ENCODE data around the gene EYS.

The EYS gene

DNA sequence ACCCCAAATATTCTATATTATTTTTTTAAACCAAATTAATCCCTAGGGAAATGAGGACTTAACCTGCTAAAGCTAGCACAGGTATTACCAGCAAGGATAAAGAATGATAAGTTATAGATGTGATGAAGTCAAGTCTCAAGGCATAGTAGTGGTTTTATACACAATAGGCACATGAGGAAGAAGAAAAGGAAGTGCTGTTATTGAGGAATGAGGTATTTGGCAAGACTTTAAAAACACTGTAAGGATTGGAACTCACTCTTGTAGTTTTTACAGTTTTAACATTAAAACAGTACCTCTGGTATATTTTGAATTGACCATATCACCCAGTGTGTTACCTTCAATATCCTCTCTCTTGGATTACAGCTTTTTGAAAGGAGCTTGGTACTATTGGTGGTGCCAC lies 2016.8 kb downstream of the EYS start:
- 0 out of 2 replicates have a peak, but pooled peaks cover 10% of the 10 kb centered on the region for H3F3A ChIP-seq (ENCODE audit: control insufficient read depth, insufficient read depth)
- H3K27me3 ChIP-seq (ENCODE audit: control insufficient read depth, low read length), result no peaks in the 10 kb centered on the region
- H3K9me3 ChIP-seq (ENCODE audit: control insufficient read depth, insufficient read depth, low read length), result no peaks in the 10 kb centered on the region
- H3K4me1 ChIP-seq (ENCODE audit: control insufficient read depth, low read length), result peaks cover 40% of the 10 kb centered on the region
- peaks cover 78% of the 10 kb centered on the region for H3K36me3 ChIP-seq (ENCODE audit: control insufficient read depth, low read length)
- TF ChIP-seq CTCF (IDR thresholded peaks at IDR 0.05; ENCODE audit: low read depth, low read length, poor library complexity, severe bottlenecking) (no peak), EZH2phosphoT487 (IDR thresholded peaks at IDR 0.05; ENCODE audit: borderline replicate concordance, low read length) (no peak)
- no peak overlapping the region for H3K4me3 ChIP-seq (ENCODE audit: low read length)
- no peaks in the 10 kb centered on the region for H4K20me1 ChIP-seq (ENCODE audit: control insufficient read depth, insufficient read depth, low read depth, low read length)
- peaks cover 73% of the 10 kb centered on the region for H3K79me2 ChIP-seq (ENCODE audit: control insufficient read depth, low read length)
- H3K4me2 ChIP-seq (ENCODE audit: low read length), result no peak overlapping the region
- no peak overlapping the region for H3K27ac ChIP-seq (ENCODE audit: low read depth, low read length)
- H3K9me2 ChIP-seq (replicated peaks; ENCODE audit: control insufficient read depth, low read length), result no peaks in the 10 kb centered on the region

DNA sequence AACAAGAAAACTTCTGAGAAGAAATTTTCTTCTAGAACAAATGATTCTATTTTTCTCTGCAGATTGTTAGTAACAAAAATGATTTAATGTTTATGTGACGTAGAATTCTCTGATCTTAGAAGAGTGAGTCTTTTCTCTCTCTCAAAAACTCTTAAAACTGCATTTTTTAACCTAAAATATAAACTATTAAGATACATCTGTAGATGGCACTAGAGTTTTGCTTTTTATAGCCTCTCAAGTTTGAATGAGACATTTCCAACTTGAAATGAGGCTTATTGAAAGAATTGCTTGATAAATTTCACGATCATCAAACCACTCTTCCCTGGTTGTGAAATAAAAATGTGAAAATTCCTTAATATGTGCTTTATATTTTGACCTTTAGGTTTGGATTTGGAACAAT lies 2017.6 kb downstream of the EYS start:
- Histone ChIP-seq H3F3A (ENCODE audit: control insufficient read depth, insufficient read depth) (peaks cover 16% of the 10 kb centered on the region; the same call in 1 of the 2 replicates), H3K36me3 (ENCODE audit: control insufficient read depth, low read length) (peaks cover 80% of the 10 kb centered on the region), H3K4me1 (ENCODE audit: control insufficient read depth, low read length) (peaks cover 48% of the 10 kb centered on the region), H4K20me1 (ENCODE audit: control insufficient read depth, insufficient read depth, low read depth, low read length) (no peaks in the 10 kb centered on the region), H3K9me3 (ENCODE audit: control insufficient read depth, insufficient read depth, low read length) (no peaks in the 10 kb centered on the region), H3K79me2 (ENCODE audit: control insufficient read depth, low read length) (peaks cover 81% of the 10 kb centered on the region), H3K4me2 (ENCODE audit: low read length) (no peak overlapping the region), H3K27me3 (ENCODE audit: control insufficient read depth, low read length) (no peaks in the 10 kb centered on the region), H3K4me3 (ENCODE audit: low read length) (no peak overlapping the region), H3K27ac (ENCODE audit: low read depth, low read length) (peak overlapping the region; percentile 1; the same call in 1 of the 2 replicates), H3K9me2 (replicated peaks; ENCODE audit: control insufficient read depth, low read length) (no peaks in the 10 kb centered on the region)
- TF ChIP-seq EZH2phosphoT487 (IDR thresholded peaks at IDR 0.05; ENCODE audit: borderline replicate concordance, low read length) (no peak), CTCF (IDR thresholded peaks at IDR 0.05; ENCODE audit: low read depth, low read length, poor library complexity, severe bottlenecking) (peak; percentile 26)

- H3K4me2 ChIP-seq (ENCODE audit: low read length), result peak overlapping the region; percentile 74
Observed at GRCh38 chr6:63685446-63686379, 2021.3 kb downstream of the EYS start.

More at GRCh38 chr6:63685446-63686379, 2021.3 kb downstream of the EYS start:
- Histone ChIP-seq H3K27me3 (ENCODE audit: control insufficient read depth, low read length) (no peaks in the 10 kb centered on the region), H3F3A (ENCODE audit: control insufficient read depth, insufficient read depth) (peaks cover 45% of the 10 kb centered on the region), H3K36me3 (ENCODE audit: control insufficient read depth, low read length) (peaks cover 71% of the 10 kb centered on the region), H3K79me2 (ENCODE audit: control insufficient read depth, low read length) (peaks cover 90% of the 10 kb centered on the region), H3K27ac (ENCODE audit: low read depth, low read length) (peak overlapping the region; percentile 95), H3K4me1 (ENCODE audit: control insufficient read depth, low read length) (peaks cover 85% of the 10 kb centered on the region), H3K9me3 (ENCODE audit: control insufficient read depth, insufficient read depth, low read length) (no peaks in the 10 kb centered on the region), H3K9me2 (replicated peaks; ENCODE audit: control insufficient read depth, low read length) (no peaks in the 10 kb centered on the region), H4K20me1 (ENCODE audit: control insufficient read depth, insufficient read depth, low read depth, low read length) (no peaks in the 10 kb centered on the region), H3K4me3 (ENCODE audit: low read length) (peak overlapping the region; percentile 37)
- no peak for TF ChIP-seq EZH2phosphoT487 (IDR thresholded peaks at IDR 0.05; ENCODE audit: borderline replicate concordance, low read length)
- TF ChIP-seq CTCF (IDR thresholded peaks at IDR 0.05; ENCODE audit: low read depth, low read length, poor library complexity, severe bottlenecking), result no peak
